PFSK-1 (cell line): Measurements from ENCODE around the gene PCSK9.

Experiments used
- FOXP2 ChIP-seq: optimal IDR thresholded peaks from 2 replicates; pipeline ENCODE3; 2011; ENCODE audit warnings: borderline replicate concordance, control low read depth, inconsistent platforms; ENCODE audit not compliant: insufficient read depth; ENCODE audit errors: extremely low read length, extremely low read depth
- POLR2AphosphoS5 ChIP-seq: IDR thresholded peaks from 2 replicates; pipeline ENCODE4 v1.6.1; 2012; ENCODE audit warnings: low read depth, mild to moderate bottlenecking, control low read depth, low read length, moderate library complexity
- SIN3A ChIP-seq: IDR thresholded peaks from 2 replicates; pipeline ENCODE4 v1.6.1; 2012; ENCODE audit warnings: mild to moderate bottlenecking, low read length, moderate library complexity, borderline replicate concordance; ENCODE audit not compliant: insufficient read depth
- TAF1 ChIP-seq: IDR thresholded peaks from 2 replicates; pipeline ENCODE4 v1.6.1; 2012; ENCODE audit warnings: low read length, control low read depth, borderline replicate concordance; ENCODE audit not compliant: insufficient read depth
- TF ChIP-seq, protein P1 (sequence below), 2 experiments: IDR thresholded peaks; 2 replicates each; pipeline versions ENCODE4 v1.6.1 to v1.8.0; 2011 to 2012; ENCODE audit warnings: low read depth in 2 of 2, low read length in 2 of 2, control low read depth in 1 of 2, inconsistent platforms in 1 of 2, mild to moderate bottlenecking in 1 of 2, moderate library complexity in 1 of 2; ENCODE audit not compliant: insufficient read depth in 1 of 2

The PCSK9 gene

GRCh38 chr1:55018395-55018794 lies 21.0 kb upstream of the PCSK9 start:
- TF ChIP-seq TAF1 (no peak), SIN3A (no peak), POLR2AphosphoS5 (no peak), FOXP2 (no peak)
- TF ChIP-seq, protein P1, sequence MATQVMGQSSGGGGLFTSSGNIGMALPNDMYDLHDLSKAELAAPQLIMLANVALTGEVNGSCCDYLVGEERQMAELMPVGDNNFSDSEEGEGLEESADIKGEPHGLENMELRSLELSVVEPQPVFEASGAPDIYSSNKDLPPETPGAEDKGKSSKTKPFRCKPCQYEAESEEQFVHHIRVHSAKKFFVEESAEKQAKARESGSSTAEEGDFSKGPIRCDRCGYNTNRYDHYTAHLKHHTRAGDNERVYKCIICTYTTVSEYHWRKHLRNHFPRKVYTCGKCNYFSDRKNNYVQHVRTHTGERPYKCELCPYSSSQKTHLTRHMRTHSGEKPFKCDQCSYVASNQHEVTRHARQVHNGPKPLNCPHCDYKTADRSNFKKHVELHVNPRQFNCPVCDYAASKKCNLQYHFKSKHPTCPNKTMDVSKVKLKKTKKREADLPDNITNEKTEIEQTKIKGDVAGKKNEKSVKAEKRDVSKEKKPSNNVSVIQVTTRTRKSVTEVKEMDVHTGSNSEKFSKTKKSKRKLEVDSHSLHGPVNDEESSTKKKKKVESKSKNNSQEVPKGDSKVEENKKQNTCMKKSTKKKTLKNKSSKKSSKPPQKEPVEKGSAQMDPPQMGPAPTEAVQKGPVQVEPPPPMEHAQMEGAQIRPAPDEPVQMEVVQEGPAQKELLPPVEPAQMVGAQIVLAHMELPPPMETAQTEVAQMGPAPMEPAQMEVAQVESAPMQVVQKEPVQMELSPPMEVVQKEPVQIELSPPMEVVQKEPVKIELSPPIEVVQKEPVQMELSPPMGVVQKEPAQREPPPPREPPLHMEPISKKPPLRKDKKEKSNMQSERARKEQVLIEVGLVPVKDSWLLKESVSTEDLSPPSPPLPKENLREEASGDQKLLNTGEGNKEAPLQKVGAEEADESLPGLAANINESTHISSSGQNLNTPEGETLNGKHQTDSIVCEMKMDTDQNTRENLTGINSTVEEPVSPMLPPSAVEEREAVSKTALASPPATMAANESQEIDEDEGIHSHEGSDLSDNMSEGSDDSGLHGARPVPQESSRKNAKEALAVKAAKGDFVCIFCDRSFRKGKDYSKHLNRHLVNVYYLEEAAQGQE (IDR thresholded peaks at IDR 0.05; ENCODE audit: insufficient read depth in 1 of 2, low read depth in 2 of 2, low read length in 2 of 2) = no peak

DNA sequence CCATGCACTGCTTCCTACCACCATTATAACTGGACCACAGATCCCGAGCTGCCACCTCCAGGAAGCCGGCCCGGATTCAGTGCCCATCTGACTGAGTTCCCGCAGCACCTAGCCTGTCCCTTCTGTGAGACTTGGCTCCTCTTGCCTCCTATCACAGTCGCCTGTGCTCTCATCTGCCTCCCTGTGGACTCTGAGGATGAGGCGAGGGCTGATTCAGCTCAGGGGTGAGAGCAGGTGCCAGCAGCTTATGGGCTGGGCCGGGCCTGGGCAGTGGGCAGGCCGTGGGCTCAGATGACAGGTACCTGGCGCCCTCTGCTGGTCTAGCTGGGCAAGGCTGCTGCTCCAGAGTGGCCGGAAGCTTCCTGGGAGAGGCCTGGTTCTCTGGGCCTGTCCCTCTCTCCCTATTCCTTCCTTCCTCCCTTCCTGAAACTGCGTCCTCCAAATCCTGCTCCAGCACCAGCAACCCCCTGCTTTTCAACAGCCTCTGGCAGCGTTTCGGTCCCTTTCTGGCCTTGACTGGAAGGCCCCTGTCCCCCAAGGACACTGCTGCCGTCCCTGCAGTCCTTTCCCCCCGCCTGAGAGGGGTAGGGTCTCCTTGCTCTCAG lies 17.3 kb upstream of the PCSK9 start:
- TF ChIP-seq FOXP2 (peak; percentile 56), SIN3A (no peak), POLR2AphosphoS5 (no peak)
- TF ChIP-seq, protein P1 (IDR thresholded peaks at IDR 0.05; ENCODE audit: insufficient read depth in 1 of 2, low read depth in 2 of 2, low read length in 2 of 2) = 0 out of 4 replicates have a peak, but pooled peaks of 1 of the 2 experiments have one; percentile 40

GRCh38 chr1:55033265-55033614 lies 6.1 kb upstream of the PCSK9 start:
- TF ChIP-seq FOXP2 = no peak
- no peak for TF ChIP-seq TAF1
- TF ChIP-seq, protein P1 (IDR thresholded peaks at IDR 0.05; ENCODE audit: insufficient read depth in 1 of 2, low read depth in 2 of 2, low read length in 2 of 2) = no peak
- no peak for TF ChIP-seq POLR2AphosphoS5
- TF ChIP-seq SIN3A = no peak

- TF ChIP-seq SIN3A = no peak
- TF ChIP-seq, protein P1 (IDR thresholded peaks at IDR 0.05; ENCODE audit: insufficient read depth in 1 of 2, low read depth in 2 of 2, low read length in 2 of 2) = no peak
- TF ChIP-seq FOXP2 = no peak
- no peak for TF ChIP-seq TAF1
- no peak for TF ChIP-seq POLR2AphosphoS5
Measured at GRCh38 chr1:55034476-55035133, 4.7 kb upstream of the PCSK9 start.
